AG04450 (cell line): Measurements from ENCODE around the gene PIM3. TPM values are rescaled to one million over a fixed set of nuclear protein-coding genes. Genes with fewer than 3 reads are reported as not detected.
"Not testable (repeated sequence)": the region's sequence is repeated elsewhere in the genome, so short reads cannot be mapped to it uniquely, and the experiment has no call there.

Source experiments
- CTCF ChIA-PET: fragments of 300-600, 350-600 bp; formaldehyde crosslinking; extraction: SDS; loops from one replicate; lab custom pipeline; 2022; ENCODE audit warnings: antibody characterized with exemption, inconsistent platforms; lab: Charles Lee
- POLR2A ChIA-PET: fragments of 350-600 bp; formaldehyde crosslinking; extraction: SDS; loops from one replicate; lab custom pipeline; 2021; ENCODE audit warnings: antibody characterized with exemption, inconsistent platforms; lab: Yijun Ruan, JAX
- DNase-seq: peaks from one replicate; pipeline ENCODE4 v3.0.0-alpha.2; 2011; ENCODE audit warnings: low read depth, low spot score
- H3K27ac ChIP-seq: one replicate; pipeline ENCODE4 v1.5.1; 2012; ENCODE audit warnings: low read depth, low read length, control low read depth
- H3K27me3 ChIP-seq: one replicate; pipeline ENCODE4 v1.6.0; 2012; ENCODE audit warnings: low read length; ENCODE audit not compliant: control insufficient read depth, insufficient read depth
- H3K4me3 ChIP-seq: 2 replicates; pipeline ENCODE4 v1.5.1; 2011; ENCODE audit warnings: mild to moderate bottlenecking, low read depth, low read length, control low read depth
- H3K9me3 ChIP-seq: 2 replicates; pipeline ENCODE4 v1.5.1; 2012; ENCODE audit warnings: low read length; ENCODE audit not compliant: control insufficient read depth, insufficient read depth
- polyA plus RNA-seq: library from polyadenylated mRNA; depleted of rRNA; stranded (reverse); fragments of >200 nt; gene quantifications from 2 replicates; pipeline ENCODE4 v1.2.3, GENCODE V29; 2011
- TF ChIP-seq, protein P1 (sequence below): IDR thresholded peaks from 2 replicates; pipeline ENCODE4 v1.5.1; 2011; ENCODE audit warnings: low read depth, low read length, control low read depth, inconsistent platforms

The PIM3 gene
- polyA plus RNA-seq, 1 experiment: 6.1 TPM

DNA sequence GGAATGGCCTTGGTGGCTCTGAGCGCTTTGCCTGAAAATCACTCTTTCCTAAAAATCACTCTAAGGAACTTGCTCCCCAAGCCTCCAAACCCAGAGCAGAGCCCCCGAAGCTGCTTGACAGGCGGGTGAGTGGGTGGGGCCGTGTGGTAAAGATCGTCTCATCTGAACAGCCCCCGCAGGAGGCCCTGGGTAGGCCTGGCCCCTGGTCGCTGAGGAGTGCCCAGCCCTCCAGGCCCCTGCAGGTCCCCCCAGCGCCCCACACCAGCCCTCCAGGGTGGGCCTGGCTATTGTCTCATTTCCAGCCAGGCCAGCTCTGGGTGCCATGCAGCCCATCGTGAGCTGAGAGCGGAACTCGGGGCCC lies 17.2 kb upstream of the PIM3 start:
- Histone ChIP-seq H3K4me3 (no peak overlapping the region), H3K27me3 (no peaks in the 10 kb centered on the region), H3K27ac (no peak overlapping the region), H3K9me3 (peaks cover 6% of the 10 kb centered on the region; the same call in 1 of the 2 replicates)
- TF ChIP-seq, protein P1, sequence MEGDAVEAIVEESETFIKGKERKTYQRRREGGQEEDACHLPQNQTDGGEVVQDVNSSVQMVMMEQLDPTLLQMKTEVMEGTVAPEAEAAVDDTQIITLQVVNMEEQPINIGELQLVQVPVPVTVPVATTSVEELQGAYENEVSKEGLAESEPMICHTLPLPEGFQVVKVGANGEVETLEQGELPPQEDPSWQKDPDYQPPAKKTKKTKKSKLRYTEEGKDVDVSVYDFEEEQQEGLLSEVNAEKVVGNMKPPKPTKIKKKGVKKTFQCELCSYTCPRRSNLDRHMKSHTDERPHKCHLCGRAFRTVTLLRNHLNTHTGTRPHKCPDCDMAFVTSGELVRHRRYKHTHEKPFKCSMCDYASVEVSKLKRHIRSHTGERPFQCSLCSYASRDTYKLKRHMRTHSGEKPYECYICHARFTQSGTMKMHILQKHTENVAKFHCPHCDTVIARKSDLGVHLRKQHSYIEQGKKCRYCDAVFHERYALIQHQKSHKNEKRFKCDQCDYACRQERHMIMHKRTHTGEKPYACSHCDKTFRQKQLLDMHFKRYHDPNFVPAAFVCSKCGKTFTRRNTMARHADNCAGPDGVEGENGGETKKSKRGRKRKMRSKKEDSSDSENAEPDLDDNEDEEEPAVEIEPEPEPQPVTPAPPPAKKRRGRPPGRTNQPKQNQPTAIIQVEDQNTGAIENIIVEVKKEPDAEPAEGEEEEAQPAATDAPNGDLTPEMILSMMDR: no peak
- CTCF ChIA-PET: no interaction called here
- DNase-seq: no peak
- POLR2A ChIA-PET: no interaction called here

DNA sequence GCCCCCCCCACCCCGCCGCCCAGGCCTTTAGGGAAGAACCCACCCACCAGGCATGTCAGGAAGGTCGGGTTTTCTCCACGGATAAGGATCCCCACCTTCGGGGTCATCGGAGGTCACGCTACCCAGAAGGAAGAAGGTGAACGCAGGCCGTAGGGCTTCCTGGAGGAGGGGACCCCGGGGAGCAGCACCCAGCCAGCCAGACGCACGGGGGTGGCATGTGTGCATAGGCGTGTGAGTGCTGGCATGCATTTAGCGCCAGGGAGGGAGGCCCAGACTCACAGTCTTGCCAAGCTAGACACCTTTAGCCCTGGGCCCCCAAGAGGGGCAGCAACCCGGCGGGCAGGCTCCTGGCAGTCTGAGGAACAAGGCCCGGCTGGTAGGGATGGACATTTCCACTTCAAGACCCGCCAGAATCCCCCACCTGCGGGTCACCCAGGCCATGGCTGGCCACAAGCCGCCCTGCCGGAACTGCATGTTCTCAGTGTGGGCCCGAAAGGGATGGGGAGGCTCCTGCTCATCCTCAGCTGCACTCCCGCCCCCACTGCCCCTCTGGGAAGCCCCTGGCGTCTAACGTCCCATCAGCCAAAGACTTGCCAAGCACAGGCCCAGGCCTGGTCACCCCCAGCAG lies 16.7 kb upstream of the PIM3 start:
- TF ChIP-seq, protein P1: no peak
- no peak for DNase-seq
- Histone ChIP-seq H3K9me3 (peaks cover 6% of the 10 kb centered on the region; the same call in 1 of the 2 replicates), H3K27me3 (no peaks in the 10 kb centered on the region), H3K27ac (no peak overlapping the region), H3K4me3 (no peak overlapping the region)
- ChIA-PET POLR2A (no interaction called here), CTCF (no interaction called here)

DNA sequence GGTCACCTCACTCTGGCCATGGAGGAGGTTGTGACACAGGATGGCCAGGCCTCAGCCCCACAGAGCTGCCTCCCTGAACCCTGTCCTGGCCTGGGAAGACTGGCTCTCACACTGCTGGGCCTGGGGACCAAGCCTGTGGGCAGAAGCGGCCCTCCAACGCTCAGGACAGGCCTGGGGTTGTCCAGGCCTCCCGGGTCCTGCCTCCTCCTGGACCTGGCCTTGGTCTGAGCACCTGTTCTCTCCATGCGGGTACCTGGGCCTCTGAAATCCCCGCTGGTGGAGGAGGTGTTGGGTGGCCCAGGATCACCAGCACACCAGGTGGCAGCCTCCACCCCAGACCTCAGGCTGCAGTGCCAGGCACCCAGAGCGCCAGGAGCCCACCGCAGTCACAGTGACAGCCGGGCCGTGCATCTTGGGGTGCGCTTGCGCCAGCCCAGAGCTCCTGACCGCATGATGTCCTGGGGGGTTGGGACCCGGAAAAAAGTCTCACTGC lies 16.1 kb upstream of the PIM3 start:
- ChIA-PET CTCF (no interaction called here), POLR2A (no interaction called here)

GRCh38 chr22:49945042-49945794 lies 15.4 kb upstream of the PIM3 start:
- CTCF ChIA-PET, DNase-seq, H3K27me3 ChIP-seq, H3K9me3 ChIP-seq, H3K27ac ChIP-seq, POLR2A ChIA-PET, H3K4me3 ChIP-seq: not testable (repeated sequence)

More for the DNA sequence above, 16.1 kb upstream of the PIM3 start:
- TF ChIP-seq, protein P1: no peak
- Histone ChIP-seq H3K27me3 (no peaks in the 10 kb centered on the region), H3K27ac (no peak overlapping the region), H3K4me3 (no peak overlapping the region), H3K9me3 (peaks cover 6% of the 10 kb centered on the region; the same call in 1 of the 2 replicates)
- DNase-seq: no peak

DNA sequence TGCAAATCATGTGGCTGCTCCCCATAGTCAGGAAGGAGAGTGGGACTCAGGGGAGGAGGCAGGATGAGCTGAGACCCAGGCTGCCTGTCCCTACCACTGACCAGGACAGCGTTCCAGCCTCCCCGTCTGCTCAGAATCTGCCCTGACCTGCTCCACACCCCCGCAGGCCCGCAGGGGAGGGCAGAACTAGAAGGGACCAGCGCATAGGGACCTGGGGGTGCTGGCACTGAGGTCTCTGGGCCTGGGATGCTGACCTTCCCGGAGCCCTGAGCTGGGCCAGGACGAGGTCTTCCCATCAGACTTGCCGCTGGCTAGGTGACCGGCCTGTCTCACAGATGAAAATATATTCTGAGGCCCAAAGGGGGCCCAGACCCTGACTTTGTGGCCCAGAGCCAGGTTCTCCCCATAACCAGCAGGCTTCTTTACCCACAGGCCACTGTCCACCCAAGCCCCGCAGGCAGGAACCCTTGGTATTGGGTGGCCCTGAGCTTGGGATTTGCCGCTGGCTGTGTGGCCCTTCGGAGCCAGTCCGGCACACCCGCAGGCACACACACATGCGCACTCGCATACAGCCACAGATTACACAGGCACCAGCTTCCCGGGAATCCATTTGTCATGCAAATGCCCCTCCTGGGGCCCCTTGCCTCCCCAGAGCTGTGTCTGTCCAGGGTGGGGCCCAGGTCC lies 13.8 kb upstream of the PIM3 start:
- H3K4me3 ChIP-seq: no peak overlapping the region
- ChIA-PET POLR2A (no interaction called here), CTCF (interaction anchor here (1.0 kb wide), 1 partner anchor 84 kb away, joined by 4 read pairs; no protein-coding TSS in a partner anchor)
- no peak overlapping the region for H3K27ac ChIP-seq
- TF ChIP-seq, protein P1: no peak
- no peaks in the 10 kb centered on the region for H3K27me3 ChIP-seq
- no peak for DNase-seq
- peaks cover 2% of the 10 kb centered on the region; the same call in 1 of the 2 replicates for H3K9me3 ChIP-seq
